SK-N-SH treated with all-trans-retinoic acid at 6 μM for 48 hours (cell line): ENCODE results near the gene M1AP.

Experiments
- ATAC-seq: fragments of 200-7000 bp; cut with Tn5 transposase; 3 replicates; pipeline ENCODE4 v1.9.1; 2020; ENCODE audit warnings: mild to moderate bottlenecking, moderate library complexity
- ARNTL ChIP-seq: fragments of 450-650 bp; formaldehyde crosslinking; IDR thresholded peaks from 2 replicates; pipeline ENCODE4 v1.5.0; 2020; ENCODE audit warnings: low read depth, mild to moderate bottlenecking, moderate library complexity, borderline replicate concordance
- CREB5 ChIP-seq: fragments of 250-450 bp; sonication (Bioruptor Pico); IDR thresholded peaks from 2 replicates; pipeline ENCODE4 v1.5.1; 2020; ENCODE audit warnings: low read depth, mild to moderate bottlenecking, moderate library complexity
- CSDC2 ChIP-seq: fragments of 250-450 bp; sonication (Bioruptor Pico); IDR thresholded peaks from 2 replicates; pipeline ENCODE4 v1.5.0; 2020; ENCODE audit warnings: mild to moderate bottlenecking, moderate library complexity
- CSRNP3 ChIP-seq: fragments of 250-450 bp; sonication (Bioruptor Pico); IDR thresholded peaks from 2 replicates; pipeline ENCODE4 v1.5.1; 2021; ENCODE audit warnings: mild to moderate bottlenecking, moderate library complexity
- ESRRG ChIP-seq: fragments of 250-450 bp; sonication (Bioruptor Pico); IDR thresholded peaks from 2 replicates; pipeline ENCODE4 v1.6.1; 2021; ENCODE audit warnings: mild to moderate bottlenecking
- GLIS3 ChIP-seq: fragments of 250-450 bp; sonication (Bioruptor Pico); IDR thresholded peaks from 2 replicates; pipeline ENCODE4 v1.5.0; 2020; ENCODE audit warnings: mild to moderate bottlenecking, moderate library complexity
- ISL1 ChIP-seq: fragments of 250-450 bp; sonication (Bioruptor Pico); IDR thresholded peaks from 2 replicates; pipeline ENCODE4 v2.1.2; 2022; ENCODE audit warnings: mild to moderate bottlenecking, moderate library complexity
- PPARA ChIP-seq: fragments of 250-450 bp; sonication (Bioruptor Pico); IDR thresholded peaks from 2 replicates; pipeline ENCODE4 v1.5.0; 2020; ENCODE audit warnings: mild to moderate bottlenecking, borderline replicate concordance
- RARB ChIP-seq: fragments of 250-450 bp; sonication (Bioruptor Pico); IDR thresholded peaks from 2 replicates; pipeline ENCODE4 v1.8.0; 2021; ENCODE audit warnings: mild to moderate bottlenecking, moderate library complexity
- SNAI2 ChIP-seq: fragments of 250-450 bp; sonication (Bioruptor Pico); IDR thresholded peaks from 2 replicates; pipeline ENCODE4 v1.5.0; 2020; ENCODE audit warnings: mild to moderate bottlenecking, moderate library complexity
- TCF4 ChIP-seq: fragments of 250-450 bp; sonication (Bioruptor Pico); IDR thresholded peaks from 2 replicates; pipeline ENCODE4 v1.8.0; 2021; ENCODE audit warnings: mild to moderate bottlenecking, moderate library complexity, borderline replicate concordance
- TSHZ2 ChIP-seq: fragments of 250-450 bp; sonication (Bioruptor Pico); IDR thresholded peaks from 2 replicates; pipeline ENCODE4 v1.5.0; 2020; ENCODE audit warnings: mild to moderate bottlenecking, moderate library complexity
- ZC3H10 ChIP-seq: fragments of 250-450 bp; sonication (Bioruptor Pico); IDR thresholded peaks from 2 replicates; pipeline ENCODE4 v1.5.1; 2021; ENCODE audit warnings: mild to moderate bottlenecking, moderate library complexity
- ZFP3 ChIP-seq: fragments of 250-450 bp; sonication (Bioruptor Pico); IDR thresholded peaks from 2 replicates; pipeline ENCODE4 v1.5.0; 2020; ENCODE audit warnings: mild to moderate bottlenecking, moderate library complexity
- ZFP30 ChIP-seq: fragments of 450-650 bp; formaldehyde crosslinking; IDR thresholded peaks from 2 replicates; pipeline ENCODE4 v1.5.0; 2022; ENCODE audit warnings: mild to moderate bottlenecking, moderate library complexity
- ZNF565 ChIP-seq: fragments of 450-650 bp; formaldehyde crosslinking; conservative IDR thresholded peaks from 2 replicates; pipeline ENCODE4 v1.5.0; 2020; ENCODE audit warnings: low read depth, mild to moderate bottlenecking, moderate library complexity
- ZNF70 ChIP-seq: fragments of 450-650 bp; formaldehyde crosslinking; IDR thresholded peaks from 2 replicates; pipeline ENCODE4 v1.5.0; 2020; ENCODE audit warnings: mild to moderate bottlenecking, moderate library complexity
- ZNF8 ChIP-seq: fragments of 450-650 bp; formaldehyde crosslinking; IDR thresholded peaks from 2 replicates; pipeline ENCODE4 v1.5.0; 2020; ENCODE audit warnings: mild to moderate bottlenecking, moderate library complexity
- TF ChIP-seq, protein P1 (sequence below): fragments of 250-450 bp; sonication (Bioruptor Pico); IDR thresholded peaks from 2 replicates; pipeline ENCODE4 v1.8.0; 2020; ENCODE audit warnings: mild to moderate bottlenecking, moderate library complexity, borderline replicate concordance
- TF ChIP-seq, protein P2 (sequence below): fragments of 250-450 bp; sonication (Bioruptor Pico); IDR thresholded peaks from 2 replicates; pipeline ENCODE4 v1.8.0; 2021; ENCODE audit warnings: low read depth, mild to moderate bottlenecking, moderate library complexity, borderline replicate concordance

M1AP gene

GRCh38 chr2:74536166-74536950, 111.8 kb downstream of the M1AP start:
- TF ChIP-seq, protein P1, sequence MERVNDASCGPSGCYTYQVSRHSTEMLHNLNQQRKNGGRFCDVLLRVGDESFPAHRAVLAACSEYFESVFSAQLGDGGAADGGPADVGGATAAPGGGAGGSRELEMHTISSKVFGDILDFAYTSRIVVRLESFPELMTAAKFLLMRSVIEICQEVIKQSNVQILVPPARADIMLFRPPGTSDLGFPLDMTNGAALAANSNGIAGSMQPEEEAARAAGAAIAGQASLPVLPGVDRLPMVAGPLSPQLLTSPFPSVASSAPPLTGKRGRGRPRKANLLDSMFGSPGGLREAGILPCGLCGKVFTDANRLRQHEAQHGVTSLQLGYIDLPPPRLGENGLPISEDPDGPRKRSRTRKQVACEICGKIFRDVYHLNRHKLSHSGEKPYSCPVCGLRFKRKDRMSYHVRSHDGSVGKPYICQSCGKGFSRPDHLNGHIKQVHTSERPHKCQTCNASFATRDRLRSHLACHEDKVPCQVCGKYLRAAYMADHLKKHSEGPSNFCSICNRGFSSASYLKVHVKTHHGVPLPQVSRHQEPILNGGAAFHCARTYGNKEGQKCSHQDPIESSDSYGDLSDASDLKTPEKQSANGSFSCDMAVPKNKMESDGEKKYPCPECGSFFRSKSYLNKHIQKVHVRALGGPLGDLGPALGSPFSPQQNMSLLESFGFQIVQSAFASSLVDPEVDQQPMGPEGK (CRISPR knock-in tag): no peak
- TF ChIP-seq ESRRG (CRISPR knock-in tag) (no peak), ZNF70 (CRISPR knock-in tag) (no peak), TCF4 (no peak), GLIS3 (CRISPR knock-in tag) (no peak), TSHZ2 (no peak), ZNF565 (CRISPR knock-in tag) (no peak), ARNTL (CRISPR knock-in tag) (no peak), PPARA (no peak), ZC3H10 (no peak), SNAI2 (CRISPR knock-in tag) (no peak), CSRNP3 (CRISPR knock-in tag) (no peak), ZFP3 (CRISPR knock-in tag) (no peak), CREB5 (CRISPR knock-in tag) (no peak), RARB (CRISPR knock-in tag) (no peak)
- TF ChIP-seq, protein P2, sequence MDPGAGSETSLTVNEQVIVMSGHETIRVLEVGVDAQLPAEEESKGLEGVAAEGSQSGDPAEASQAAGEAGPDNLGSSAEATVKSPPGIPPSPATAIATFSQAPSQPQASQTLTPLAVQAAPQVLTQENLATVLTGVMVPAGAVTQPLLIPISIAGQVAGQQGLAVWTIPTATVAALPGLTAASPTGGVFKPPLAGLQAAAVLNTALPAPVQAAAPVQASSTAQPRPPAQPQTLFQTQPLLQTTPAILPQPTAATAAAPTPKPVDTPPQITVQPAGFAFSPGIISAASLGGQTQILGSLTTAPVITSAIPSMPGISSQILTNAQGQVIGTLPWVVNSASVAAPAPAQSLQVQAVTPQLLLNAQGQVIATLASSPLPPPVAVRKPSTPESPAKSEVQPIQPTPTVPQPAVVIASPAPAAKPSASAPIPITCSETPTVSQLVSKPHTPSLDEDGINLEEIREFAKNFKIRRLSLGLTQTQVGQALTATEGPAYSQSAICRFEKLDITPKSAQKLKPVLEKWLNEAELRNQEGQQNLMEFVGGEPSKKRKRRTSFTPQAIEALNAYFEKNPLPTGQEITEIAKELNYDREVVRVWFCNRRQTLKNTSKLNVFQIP (CRISPR knock-in tag): no peak
- no peak; the same call in none of the 3 replicates for ATAC-seq

DNA sequence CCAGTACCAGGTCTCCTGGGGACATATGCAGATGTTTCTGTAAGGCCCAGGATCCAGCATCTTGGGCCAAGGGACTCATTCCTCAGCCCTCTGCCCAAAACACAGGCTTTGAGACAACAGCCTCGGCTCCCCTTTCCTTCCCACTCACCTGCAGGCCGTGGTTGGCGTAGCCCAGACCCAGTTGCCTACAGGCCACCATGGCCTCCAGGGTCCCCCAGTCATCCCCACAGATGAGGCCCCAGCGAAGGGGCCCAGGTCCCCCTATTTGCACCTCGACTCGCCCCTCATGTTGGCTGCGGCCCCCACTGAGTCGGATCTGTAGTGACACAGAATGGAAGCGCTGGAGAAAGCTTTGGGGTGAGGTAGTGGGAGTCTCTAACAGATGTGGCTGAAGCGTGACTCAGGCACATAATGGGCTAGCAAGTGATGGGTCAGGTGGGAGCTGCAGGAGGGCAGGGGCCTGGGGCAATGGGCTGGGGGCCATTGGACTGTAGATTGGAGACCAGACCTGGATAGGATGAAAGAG, 112.6 kb downstream of the M1AP start:
- no peak for ATAC-seq
- TF ChIP-seq ZNF70 (CRISPR knock-in tag) (no peak), TCF4 (no peak), SNAI2 (CRISPR knock-in tag) (no peak), ZNF8 (no peak), RARB (CRISPR knock-in tag) (no peak), ZFP30 (CRISPR knock-in tag) (no peak), TSHZ2 (no peak), CSDC2 (no peak), ESRRG (CRISPR knock-in tag) (no peak), ZC3H10 (no peak), ISL1 (CRISPR knock-in tag) (no peak), CSRNP3 (CRISPR knock-in tag) (no peak), ZFP3 (CRISPR knock-in tag) (no peak), PPARA (no peak)
- TF ChIP-seq, protein P2 (CRISPR knock-in tag): no peak
